HG03378 (cell line): ENCODE results near the gene ZCWPW1.
"Not testable (repeated sequence)": the region's sequence is repeated elsewhere in the genome, so short reads cannot be mapped to it uniquely, and the experiment has no call there.

Experiments
- ATAC-seq: cut with Tn5 transposase; IDR thresholded peaks from one replicate; pipeline ENCODE4 v1.9.1; 2021; ENCODE audit warnings: mild to moderate bottlenecking, moderate library complexity; ENCODE audit not compliant: unreplicated experiment

The ZCWPW1 gene

DNA sequence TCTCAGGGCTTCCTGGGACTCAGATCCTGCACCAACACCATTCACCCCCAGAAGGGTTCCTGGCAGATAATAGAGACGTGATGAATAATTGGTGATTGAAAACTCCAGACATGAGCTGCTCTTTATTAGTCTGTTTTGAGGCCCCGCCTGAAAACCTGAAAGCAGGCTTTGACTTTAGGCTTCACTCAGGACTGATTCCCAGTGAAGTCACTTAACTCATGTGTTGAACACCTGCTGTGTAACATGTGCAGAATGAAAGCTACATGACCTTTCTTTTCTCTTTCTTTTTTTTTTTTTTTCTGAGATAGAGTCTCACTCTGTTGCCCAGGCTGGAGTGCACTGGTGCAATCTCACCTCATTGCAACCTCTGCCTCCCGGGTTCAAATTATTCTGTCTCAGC lies 26.7 kb upstream of the ZCWPW1 start:
- ATAC-seq, result no peak

DNA sequence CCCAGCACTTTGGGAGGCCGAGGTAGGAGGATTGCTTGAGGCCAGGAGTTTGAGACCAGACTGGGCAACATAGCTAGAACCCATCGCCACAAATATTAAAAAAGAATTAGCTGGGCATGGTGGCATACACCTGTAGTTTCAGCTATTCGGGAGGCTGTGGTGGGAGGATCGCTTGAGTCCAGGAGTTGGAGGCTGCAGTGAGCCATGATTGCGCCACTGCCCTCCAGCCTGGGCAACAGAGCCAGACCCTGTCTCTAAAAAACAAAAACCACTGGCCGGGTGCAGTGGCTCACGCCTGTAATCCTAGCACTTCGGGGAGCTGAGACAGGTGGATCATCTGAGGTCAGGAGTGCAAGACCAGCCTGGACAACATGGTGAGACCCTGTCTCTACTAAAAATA lies 25.4 kb upstream of the ZCWPW1 start:
- ATAC-seq, result not testable (repeated sequence)

DNA sequence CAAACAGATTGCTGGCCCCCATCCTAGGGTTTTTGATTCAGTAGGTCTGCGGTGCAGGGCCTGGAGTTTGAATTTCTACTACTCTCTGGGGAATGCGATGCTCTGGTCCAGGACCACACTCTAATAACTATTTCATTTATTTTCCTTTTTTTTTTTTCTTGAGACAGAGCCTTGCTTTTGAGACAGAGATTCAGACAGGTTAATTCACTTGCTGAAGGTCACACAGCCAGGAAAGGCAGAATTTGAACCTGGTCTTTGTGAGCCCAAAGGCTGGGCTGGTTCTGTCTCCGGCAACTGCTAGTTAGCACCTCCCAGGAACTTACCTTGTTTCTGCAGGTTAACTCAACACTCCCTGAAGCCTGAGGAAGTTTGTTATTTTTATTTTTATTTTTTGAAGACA lies 24.0 kb upstream of the ZCWPW1 start:
- no peak for ATAC-seq

DNA sequence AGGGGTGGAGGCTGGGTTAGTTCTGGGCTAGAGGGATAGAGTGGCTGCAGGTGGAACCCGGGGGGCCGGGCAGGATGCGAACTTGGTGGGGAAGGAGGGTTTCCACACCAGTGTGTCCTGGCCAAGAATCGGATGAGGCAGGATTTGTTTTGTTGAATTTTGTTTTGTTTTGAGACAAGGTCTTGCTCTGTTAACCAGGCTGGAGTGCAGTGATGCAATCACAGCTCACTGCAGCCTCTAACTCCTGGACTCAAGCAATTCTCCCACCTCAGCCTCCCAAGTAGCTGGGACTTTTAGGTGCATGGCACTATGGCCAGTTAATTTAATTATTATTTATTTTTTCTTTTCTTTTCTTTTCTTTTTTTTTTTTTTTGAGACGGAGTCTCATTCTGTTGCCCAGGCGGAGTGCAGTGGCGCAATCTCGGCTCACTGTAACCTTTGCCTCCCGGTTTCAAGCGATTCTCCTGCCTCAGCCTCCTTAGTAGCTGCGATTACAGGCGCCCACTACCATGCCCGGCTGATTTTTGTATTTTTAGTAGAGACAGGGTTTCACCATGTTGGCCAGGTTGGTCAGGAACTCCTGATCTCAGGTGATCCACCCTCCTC lies 20.8 kb upstream of the ZCWPW1 start:
- no peak for ATAC-seq

DNA sequence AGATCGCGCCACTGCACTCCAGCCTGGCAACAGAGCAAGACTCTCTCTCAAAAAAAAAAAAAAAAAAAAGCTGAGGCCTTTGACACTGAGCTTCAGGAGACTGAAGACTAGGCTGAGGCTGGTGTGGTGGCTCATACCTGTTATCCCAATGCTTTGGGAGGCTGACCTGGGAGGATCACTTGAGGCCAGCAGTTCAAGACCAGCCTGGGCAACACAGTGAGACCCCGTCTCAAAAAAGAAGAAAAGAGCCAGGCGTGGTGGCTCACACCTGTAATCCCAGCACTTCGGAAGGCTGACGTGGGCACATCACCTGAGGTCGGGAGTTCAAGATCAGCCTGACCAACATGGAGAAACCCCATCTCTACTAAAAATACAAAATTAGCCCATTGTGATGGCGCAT lies 18.9 kb upstream of the ZCWPW1 start:
- not testable (repeated sequence) for ATAC-seq

DNA sequence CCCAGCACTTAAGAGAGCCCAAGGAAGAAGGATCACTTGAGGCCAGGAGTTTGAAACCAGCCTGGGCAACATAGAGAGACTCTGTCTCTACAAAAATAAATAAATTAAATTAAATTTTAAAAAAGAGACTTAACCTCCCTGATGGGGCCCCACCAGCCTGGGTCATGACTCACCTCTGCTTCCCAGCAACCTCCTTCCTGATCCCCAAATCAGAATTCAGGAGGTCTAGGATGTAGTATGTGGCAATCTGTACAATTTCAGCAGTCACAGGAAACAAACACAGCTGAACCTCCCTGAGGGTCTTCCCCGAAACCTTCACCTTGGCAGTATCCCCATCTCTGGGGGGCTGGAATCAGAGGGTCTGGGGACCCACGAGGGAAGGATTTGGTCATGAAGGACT lies 17.5 kb upstream of the ZCWPW1 start:
- ATAC-seq, result no peak

DNA sequence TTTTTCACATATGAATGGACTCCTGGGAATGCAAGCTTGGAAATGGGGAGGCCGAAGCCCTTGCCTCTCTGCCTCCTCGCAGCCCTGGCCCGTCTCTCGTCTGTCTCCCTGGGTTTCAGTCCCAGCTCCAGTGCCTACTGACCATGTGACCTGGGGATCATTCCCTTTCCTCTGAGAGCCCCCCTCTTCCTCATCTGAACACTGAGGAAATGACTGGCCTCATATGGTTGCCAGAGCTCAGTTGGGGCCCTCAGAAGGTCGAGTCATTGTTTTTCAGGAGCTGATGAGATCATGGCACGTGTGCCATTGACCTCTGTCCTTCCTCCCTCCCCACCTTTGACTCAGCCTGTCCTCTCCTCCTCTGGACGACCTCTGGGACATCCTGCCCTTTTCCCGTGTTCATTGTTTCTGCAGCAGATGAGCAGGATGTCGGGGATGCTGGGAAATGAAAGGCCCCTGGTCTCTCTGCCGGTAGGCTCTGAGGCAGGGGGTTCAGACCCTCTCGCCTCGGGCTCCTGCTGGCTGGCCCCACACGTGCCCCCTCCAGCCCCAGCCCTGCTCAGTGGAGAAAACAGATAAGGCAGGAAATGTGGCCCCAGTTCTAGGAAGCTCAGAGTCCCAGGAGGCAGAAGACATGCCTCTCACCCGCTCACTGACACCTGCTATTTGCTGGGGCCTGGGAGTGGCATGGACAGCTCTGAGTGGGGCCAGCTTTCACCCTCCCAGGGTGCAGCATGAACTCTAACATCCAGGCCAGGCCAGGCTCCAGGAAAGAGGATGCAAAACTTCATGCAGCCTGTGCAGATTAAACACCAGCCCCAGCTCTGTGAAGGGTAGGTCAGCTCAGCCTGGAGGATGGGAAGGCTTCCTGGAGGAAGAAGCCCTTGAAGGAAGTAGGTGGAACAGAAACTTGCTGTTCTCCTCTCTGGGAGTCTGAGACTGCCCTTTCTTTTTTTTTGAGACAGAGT lies 16.1 kb upstream of the ZCWPW1 start:
- ATAC-seq, result no peak

DNA sequence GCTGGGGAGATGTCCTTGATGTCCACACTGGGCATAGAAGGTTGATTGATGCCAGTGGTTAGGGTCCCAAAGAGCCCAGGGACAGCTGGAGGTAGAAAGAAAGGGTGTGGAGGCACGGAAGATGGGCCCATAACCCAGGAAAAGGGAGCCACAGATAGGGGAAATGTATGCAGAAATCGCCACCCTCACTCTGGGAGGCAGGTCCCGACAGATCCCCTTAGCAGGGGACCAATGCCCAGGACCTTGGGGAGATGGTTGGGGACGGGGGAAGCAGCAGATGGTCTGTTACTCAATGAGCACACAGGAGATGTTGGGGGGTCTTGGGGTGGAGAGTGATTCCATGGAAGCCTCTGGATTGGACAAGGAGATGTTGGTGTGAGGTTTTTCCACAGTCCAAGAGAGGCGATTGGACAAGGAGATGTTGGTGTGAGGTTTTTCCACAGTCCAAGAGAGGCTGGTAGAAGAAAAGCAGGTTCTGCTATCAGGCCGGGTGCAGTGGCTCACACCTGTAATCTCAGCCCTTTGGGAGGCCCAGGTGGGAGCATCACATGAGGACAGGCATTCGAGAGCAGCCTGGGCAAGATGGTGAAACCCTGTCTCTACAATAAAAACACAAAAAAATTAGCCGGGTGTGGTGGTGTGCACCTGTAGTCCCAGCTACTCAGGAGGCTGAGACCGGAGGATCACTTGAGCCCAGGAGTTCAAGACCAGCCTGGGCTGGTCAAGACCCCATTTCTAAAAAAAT lies 14.8 kb upstream of the ZCWPW1 start:
- ATAC-seq, result no peak

DNA sequence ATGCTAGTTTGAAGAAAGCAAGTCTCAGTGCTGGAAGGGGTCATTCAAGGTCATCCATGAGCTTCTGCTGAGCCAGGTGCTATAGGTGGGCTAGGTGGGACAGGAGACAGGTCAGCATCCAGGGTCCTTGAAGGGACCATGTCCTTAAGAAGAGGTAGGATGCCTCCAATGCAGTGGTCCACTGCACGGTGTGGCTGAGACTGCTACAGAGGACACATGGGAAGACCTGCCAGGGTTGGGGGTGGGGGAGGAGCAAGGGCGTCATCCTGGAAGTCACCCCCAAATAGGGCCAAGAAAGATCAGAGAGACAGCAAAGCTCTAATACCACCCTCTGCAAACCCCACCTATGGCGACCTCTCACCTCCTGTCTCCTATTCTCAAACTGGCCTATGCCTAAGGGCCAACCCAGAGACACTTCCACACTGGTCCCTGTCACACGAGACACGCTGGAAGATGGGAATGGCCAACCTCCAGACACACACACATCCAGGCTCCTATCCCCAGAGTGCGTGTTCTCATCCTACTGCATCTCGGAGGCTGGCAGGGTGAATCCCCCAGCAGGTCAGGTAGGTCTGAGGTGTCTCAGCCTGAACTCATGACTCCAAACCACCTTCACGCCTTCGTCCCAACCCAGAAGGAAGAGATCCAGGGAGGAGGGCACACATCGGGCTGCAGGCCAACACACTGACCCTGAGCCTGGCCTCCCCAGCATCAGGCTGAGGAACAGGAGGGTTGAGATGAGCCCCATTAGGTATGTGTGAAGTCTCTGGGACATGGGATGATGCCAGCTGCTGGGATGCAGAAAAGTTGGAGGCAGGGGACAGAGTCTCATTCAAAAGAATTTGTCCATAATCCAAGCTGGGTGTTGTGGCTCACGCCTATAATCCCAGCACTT lies 13.4 kb upstream of the ZCWPW1 start:
- ATAC-seq, result no peak

DNA sequence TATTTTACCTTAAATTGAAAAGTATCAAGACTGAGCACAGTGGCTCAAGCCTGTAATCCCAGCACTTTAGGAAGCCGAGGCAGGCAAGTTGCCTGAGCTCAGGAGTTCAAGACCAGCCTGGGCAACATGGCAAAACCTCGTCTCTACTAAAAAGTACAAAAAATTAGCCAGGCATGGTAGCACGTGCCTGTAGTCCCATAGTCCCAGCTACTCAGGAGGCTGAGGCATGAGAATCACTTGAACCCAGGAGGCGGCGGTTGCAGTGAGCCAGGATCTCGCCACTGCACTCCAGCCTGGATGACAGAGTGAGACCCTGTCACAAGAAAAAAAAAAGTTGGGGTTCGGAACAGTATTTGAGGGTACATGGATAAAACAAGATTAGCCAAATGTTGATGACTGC lies 10.7 kb upstream of the ZCWPW1 start:
- ATAC-seq, result not testable (repeated sequence)

DNA sequence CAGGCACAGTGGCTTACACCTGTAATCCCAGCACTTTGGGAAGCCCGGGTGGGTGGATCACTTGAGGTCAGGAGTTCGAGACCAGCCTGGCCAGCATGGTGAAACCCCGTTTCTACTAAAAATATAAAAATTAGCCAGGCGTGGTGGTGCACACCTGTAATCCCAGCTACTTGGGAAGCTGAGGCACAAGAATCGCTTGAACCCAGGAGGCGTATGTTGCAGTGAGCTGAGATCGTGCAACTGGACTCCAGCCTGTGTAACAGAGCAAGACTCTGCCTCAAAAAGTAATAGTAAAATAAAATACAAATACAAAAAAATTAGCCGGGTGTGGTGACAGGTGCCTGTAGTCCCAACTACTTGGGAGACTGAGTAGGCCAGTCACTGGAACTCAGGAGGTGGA lies 10.2 kb upstream of the ZCWPW1 start:
- not testable (repeated sequence) for ATAC-seq

DNA sequence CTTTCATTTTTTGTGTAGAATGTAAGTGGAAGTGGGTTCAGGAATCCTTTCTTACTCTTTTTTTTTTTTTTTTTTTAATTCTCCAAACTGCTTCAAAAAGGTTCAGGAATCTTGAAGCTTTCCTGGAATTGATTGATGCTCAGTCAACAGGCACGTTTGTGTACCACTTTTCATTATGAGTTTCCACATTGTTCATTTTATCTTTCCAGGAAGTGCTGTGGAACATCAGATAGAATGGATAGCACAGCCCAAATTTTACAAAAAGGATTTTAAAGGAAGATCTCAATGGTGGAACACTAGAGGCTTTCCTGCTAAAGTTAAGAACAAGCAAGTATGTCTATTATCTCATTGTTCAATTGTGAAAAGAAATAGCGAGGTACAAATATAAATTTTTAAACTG lies 9.7 kb upstream of the ZCWPW1 start:
- ATAC-seq, result no peak

DNA sequence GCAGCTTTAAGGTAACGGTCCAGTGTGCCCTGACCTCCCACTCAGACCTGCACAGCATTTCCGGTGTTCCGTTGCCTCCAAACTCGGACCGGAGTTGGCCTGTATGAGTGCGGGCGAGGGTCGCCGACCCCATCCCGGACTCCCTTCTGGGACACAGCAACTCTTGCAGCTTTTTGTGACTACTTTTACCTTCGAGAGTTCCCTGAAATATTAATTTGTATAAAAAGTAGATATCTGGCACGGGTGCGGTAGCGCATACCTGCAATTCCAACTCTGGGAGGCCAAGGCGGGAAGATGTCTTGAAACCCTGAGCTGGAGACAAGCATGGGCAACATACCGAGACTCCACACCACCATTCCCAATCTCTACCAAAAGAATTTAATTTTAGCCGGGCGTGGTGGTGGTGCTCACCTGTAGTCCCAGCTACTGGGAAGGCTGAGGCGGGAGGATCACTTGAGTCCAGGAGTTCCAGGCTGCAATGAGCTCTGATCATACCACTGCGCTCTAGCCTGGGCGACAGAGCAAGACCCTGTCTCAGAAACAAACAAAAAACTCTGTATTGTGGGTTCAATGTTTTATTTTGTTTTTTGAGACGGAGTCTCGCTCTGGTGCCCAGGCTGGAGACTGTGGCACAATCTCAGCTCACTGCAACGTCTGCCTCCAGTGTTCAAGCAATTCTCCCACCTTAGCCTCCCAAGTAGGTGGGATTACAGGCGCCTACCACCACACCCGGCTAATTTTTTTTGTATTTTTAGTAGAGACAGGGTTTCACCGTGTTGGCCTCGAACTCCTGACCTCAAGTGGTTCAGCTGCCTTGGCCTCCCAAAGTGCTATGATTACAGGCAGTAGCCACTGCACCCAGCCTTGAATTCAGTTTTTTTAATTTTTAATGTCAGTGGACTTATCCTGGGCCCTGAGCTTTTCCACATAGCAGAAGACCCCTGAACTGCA lies 8.9 kb upstream of the ZCWPW1 start:
- ATAC-seq, result no peak

DNA sequence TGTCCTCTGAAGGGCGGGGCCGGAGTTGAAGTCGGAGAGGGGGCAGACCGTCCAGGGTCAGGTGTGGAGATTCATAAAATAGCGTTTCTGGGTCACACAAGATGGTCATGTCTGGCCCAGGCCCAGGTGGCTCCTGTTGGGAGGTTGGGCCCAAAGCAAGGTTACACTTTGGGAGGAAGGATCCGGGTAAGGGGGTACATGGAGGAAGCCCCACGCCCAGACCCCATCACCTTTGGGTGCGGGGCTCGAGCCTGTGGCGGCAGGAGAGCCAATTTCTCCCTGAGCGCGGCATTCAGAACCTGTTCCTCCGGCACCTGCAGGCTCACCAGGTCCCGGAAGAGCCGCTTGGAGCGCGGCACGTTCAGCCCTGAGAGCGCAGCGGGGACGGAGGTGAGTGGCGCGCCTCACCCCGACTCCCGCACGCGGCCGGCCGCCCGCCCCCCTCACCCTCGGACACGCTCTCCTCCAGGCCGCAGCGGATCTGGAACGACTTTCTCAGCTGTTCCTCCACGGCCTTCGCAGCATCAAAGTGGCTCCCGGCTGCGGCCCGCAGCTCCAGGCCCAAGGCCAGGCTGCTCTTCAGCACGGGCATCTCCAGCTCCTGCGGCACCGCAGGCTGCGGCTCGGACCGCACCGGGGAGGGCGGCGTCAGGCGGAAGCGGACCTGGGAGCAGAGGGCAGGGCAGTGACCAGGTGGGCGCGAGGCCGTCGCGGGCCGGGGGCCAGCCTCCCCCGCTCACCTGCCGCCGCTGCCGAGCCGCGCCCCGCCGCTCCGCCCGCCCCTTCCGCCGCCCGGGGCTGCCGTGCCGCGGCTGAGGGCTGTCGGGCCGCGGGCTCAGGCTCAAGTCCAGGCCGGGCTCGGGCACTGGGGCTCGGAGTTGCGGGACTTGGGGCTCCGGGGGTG lies 7.2 kb upstream of the ZCWPW1 start:
- ATAC-seq, result no peak

DNA sequence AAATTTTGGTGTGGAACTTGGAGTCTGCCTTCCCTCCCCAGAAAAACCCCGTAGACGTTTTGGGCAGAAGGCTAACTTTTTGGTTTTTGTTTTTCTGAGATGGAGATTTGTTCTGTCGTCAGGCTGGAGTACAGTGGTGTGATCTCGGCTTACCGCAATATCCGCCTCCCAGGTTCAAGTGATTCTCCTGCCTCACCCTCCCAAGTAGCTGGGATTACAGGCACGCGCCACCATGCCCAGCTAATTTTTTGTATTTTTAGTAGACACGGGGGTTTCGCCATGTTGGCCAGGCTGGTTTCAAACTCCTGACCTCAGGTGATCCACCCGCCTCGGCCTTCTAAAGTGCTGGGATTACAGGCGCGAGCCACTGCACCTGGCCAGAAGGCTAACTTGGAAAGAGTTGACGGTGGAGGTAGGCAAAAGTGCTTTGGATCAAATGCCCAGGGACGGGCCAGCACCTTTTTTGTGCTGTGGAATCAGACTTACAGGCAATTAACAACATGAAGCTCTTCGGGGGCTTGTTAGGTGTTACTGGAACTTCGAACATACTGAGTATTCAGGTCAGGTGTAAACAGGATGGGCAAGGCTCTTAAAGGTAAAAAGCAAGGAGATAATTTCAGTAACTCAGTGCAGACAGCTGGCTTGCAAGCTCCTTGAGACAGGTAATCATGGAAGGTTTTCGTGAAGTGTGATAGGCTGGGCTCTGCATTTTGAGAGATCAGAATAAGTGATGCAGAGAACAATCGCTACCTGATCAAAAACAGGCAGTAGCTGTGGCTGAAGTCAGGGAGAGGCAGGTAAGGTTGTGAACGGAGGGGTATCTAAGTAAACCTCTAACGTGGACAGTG lies 6.0 kb upstream of the ZCWPW1 start:
- no peak for ATAC-seq

DNA sequence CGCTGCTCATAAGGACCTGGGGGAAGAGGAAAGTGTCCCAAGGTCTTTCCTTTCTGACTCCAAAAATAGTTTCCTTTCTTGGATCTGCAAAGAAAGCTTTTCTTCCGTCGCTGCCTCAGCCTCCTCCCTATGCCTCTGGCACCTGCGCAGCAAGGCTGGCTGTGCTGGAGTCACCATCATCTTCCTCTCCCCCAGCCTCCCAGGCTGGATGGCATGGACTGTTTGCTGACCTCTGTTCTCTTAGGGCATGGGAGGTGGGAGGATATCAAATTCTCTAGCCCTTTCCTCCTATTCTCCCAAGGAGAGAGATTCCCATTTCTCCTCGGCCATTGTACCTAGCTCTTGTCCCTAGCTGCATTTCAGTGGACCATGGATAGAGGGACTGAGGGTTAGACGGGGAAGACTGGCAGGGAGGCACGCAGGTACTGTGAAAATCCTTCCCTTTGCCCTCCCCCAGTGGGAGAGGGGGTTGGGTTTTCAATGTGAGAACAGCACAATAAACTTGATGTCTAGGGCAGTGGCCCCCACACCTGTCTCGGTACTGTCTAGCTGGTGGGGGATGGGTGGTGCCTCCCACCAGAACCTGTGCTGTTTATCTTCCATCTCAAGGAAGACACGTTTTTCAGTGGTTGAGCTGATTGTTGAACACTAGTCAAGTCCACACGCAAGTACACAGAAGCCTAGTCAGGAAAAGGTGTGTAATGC lies 5.2 kb upstream of the ZCWPW1 start:
- ATAC-seq, result no peak

DNA sequence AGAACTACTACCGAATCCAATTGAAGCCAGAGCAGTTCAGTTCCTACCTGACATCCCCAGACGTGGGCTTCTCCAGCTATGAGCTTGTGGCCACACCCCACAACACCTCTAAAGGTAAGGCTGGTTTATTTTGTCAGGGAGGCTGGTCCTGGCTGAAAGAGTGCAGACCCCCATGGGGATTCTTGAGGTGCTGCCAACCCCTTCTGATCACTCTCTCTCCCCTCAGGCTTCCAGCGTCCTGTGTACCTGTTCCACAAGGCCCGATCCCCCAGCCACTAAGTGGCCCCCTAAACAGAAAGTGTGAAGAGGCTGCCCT lies 4.7 kb upstream of the ZCWPW1 start:
- ATAC-seq, result no peak
